Ishikawa (cell line): ENCODE measurements around the gene REPS1.

Experiments
- CREB1 ChIP-seq: IDR thresholded peaks from 2 replicates; pipeline ENCODE4 v1.6.1; 2012; ENCODE audit warnings: low read depth
- EGR1 ChIP-seq: IDR thresholded peaks from 2 replicates; pipeline ENCODE4 v1.6.1; 2012
- EP300 ChIP-seq: IDR thresholded peaks from 2 replicates; pipeline ENCODE4 v1.6.1; 2012; ENCODE audit warnings: borderline replicate concordance
- FOXM1 ChIP-seq: IDR thresholded peaks from 2 replicates; pipeline ENCODE4 v1.6.1; 2012; ENCODE audit warnings: low read depth, borderline replicate concordance
- NFIC ChIP-seq: IDR thresholded peaks from 2 replicates; pipeline ENCODE4 v1.6.1; 2012
- RAD21 ChIP-seq: IDR thresholded peaks from 2 replicates; pipeline ENCODE4 v1.6.1; 2012; ENCODE audit warnings: low read depth
- TAF1 ChIP-seq: IDR thresholded peaks from 2 replicates; pipeline ENCODE4 v1.6.1; 2012; ENCODE audit warnings: low read depth, mild to moderate bottlenecking
- TCF12 ChIP-seq: IDR thresholded peaks from 2 replicates; pipeline ENCODE4 v1.6.1; 2012; ENCODE audit warnings: low read depth
- TEAD4 ChIP-seq: IDR thresholded peaks from 2 replicates; pipeline ENCODE4 v1.6.1; 2012
- ZBTB7A ChIP-seq: IDR thresholded peaks from 2 replicates; pipeline ENCODE4 v1.6.1; 2012; ENCODE audit warnings: low read depth
- TF ChIP-seq, protein P1 (sequence below): IDR thresholded peaks from 2 replicates; pipeline ENCODE4 v1.6.1; 2012
- TF ChIP-seq, protein P2 (sequence below): IDR thresholded peaks from 2 replicates; pipeline ENCODE4 v1.6.1; 2012; ENCODE audit warnings: low read depth, mild to moderate bottlenecking
- TF ChIP-seq, protein P3 (sequence below): IDR thresholded peaks from 2 replicates; pipeline ENCODE4 v1.6.1; 2012

DNA sequence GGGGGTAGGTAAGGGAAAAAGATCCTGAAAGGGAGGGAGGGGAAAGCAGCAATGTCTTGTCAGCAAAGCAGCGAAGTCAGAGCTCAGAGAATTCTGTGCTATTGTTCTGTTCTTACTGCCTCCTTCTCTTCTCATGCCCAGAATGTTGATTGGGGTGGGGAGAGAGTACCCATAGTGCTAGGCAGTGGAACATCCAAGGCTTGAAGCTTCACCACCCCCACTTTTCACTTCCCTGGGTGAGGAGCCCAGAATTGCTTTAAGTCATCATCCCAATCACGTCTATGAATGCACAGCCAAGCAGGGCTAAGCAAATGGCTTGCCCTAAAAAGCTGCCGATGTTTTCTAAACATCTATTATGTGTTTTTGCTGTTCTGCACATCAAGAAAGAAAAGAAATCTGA, 16.5 kb downstream of the REPS1 start:
- TF ChIP-seq, protein P1, sequence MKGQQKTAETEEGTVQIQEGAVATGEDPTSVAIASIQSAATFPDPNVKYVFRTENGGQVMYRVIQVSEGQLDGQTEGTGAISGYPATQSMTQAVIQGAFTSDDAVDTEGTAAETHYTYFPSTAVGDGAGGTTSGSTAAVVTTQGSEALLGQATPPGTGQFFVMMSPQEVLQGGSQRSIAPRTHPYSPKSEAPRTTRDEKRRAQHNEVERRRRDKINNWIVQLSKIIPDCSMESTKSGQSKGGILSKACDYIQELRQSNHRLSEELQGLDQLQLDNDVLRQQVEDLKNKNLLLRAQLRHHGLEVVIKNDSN, result no peak
- TF ChIP-seq, protein P2, sequence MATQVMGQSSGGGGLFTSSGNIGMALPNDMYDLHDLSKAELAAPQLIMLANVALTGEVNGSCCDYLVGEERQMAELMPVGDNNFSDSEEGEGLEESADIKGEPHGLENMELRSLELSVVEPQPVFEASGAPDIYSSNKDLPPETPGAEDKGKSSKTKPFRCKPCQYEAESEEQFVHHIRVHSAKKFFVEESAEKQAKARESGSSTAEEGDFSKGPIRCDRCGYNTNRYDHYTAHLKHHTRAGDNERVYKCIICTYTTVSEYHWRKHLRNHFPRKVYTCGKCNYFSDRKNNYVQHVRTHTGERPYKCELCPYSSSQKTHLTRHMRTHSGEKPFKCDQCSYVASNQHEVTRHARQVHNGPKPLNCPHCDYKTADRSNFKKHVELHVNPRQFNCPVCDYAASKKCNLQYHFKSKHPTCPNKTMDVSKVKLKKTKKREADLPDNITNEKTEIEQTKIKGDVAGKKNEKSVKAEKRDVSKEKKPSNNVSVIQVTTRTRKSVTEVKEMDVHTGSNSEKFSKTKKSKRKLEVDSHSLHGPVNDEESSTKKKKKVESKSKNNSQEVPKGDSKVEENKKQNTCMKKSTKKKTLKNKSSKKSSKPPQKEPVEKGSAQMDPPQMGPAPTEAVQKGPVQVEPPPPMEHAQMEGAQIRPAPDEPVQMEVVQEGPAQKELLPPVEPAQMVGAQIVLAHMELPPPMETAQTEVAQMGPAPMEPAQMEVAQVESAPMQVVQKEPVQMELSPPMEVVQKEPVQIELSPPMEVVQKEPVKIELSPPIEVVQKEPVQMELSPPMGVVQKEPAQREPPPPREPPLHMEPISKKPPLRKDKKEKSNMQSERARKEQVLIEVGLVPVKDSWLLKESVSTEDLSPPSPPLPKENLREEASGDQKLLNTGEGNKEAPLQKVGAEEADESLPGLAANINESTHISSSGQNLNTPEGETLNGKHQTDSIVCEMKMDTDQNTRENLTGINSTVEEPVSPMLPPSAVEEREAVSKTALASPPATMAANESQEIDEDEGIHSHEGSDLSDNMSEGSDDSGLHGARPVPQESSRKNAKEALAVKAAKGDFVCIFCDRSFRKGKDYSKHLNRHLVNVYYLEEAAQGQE, result no peak
- TF ChIP-seq FOXM1 (no peak), TCF12 (no peak), EP300 (no peak), RAD21 (no peak), TEAD4 (no peak), EGR1 (no peak), ZBTB7A (no peak), NFIC (no peak), TAF1 (no peak), CREB1 (no peak)
- TF ChIP-seq, protein P3, sequence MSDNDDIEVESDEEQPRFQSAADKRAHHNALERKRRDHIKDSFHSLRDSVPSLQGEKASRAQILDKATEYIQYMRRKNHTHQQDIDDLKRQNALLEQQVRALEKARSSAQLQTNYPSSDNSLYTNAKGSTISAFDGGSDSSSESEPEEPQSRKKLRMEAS, result no peak
